HCT116 (cell line): Measurements from ENCODE around the gene GALNT18. TPM values are rescaled to one million over a fixed set of nuclear protein-coding genes. Genes with fewer than 3 reads are reported as not detected.

Experiments
- ATAC-seq: fragments of 200-7000 bp; cut with Tn5 transposase; 2 replicates; pipeline ENCODE4 v1.9.1; 2020; ENCODE audit warnings: mild to moderate bottlenecking, moderate library complexity
- BruUV-seq: library from RNA; stranded (reverse); fragments of 400-500 nt; replicated peaks from 2 replicates; lab custom pipeline; 2021; lab: Mats Ljungman, UMichigan
- CTCF ChIA-PET: fragments of 300-600 bp; sonication (Branson Sonifier 250); formaldehyde crosslinking; loops from one replicate; lab custom pipeline; 2021; ENCODE audit warnings: antibody characterized with exemption; lab: Charles Lee
- POLR2A ChIA-PET: fragments of 300-600, 350-600 bp; sonication (Branson Sonifier 250); formaldehyde crosslinking; loops from one replicate; lab custom pipeline; 2021; ENCODE audit warnings: antibody characterized with exemption; lab: Charles Lee
- RAD21 ChIA-PET, 2 experiments: fragments of 300-600 bp; sonication (Branson Sonifier 250); formaldehyde crosslinking; loops; one replicate each; lab custom pipeline; 2023; ENCODE audit warnings: low total read pairs in 2 of 2; ENCODE audit not compliant: uncharacterized antibody in 2 of 2, unreplicated experiment in 2 of 2, low non-redundant PET in 1 of 2; lab: Charles Lee
- DNase-seq: peaks from one replicate; pipeline ENCODE4 v3.0.0-alpha.2; 2010; ENCODE audit warnings: low read depth, low spot score
- H2AFZ ChIP-seq: fragments of 200-600 bp; shearing (Covaris generic), sonication (generic); 2 replicates; pipeline ENCODE4 v1.6.1; 2017; ENCODE audit warnings: low read depth, mixed run types, mixed read lengths, antibody characterized with exemption, low read length; ENCODE audit not compliant: poor library complexity, severe bottlenecking
- H3K27ac ChIP-seq: 2 replicates; pipeline ENCODE4 v1.5.1; 2012; ENCODE audit warnings: low read depth, low read length
- H3K27me3 ChIP-seq: fragments of 200-600 bp; sonication (generic); 2 replicates; pipeline ENCODE4 v1.6.1; 2016; ENCODE audit warnings: mixed run types, low read length, mixed read lengths; ENCODE audit not compliant: insufficient read depth
- H3K36me3 ChIP-seq, 2 experiments: fragments of 200-500 bp in 1 of 2; fragments of 200-600 bp in 1 of 2; sonication (Bioruptor generic) in 1 of 2; sonication (generic) in 1 of 2; 2 replicates each; pipeline versions ENCODE4 v1.5.1 to v1.6.1; 2014 to 2016; ENCODE audit warnings: low read length in 2 of 2, inconsistent platforms in 1 of 2, mixed read lengths in 1 of 2, mixed run types in 1 of 2; ENCODE audit not compliant: insufficient read depth in 2 of 2, control insufficient read depth in 1 of 2
- H3K4me1 ChIP-seq, 2 experiments: fragments of 200-600 bp in 1 of 2; sonication (generic) in 1 of 2; 2 replicates each; pipeline versions ENCODE4 v1.5.1 to v1.6.1; 2012 to 2017; ENCODE audit warnings: low read length in 2 of 2, inconsistent platforms in 1 of 2, mild to moderate bottlenecking in 1 of 2, mixed read lengths in 1 of 2, mixed run types in 1 of 2, moderate library complexity in 1 of 2; ENCODE audit not compliant: insufficient read depth in 2 of 2, control insufficient read depth in 1 of 2
- H3K4me2 ChIP-seq: fragments of 200-600 bp; sonication (generic); 2 replicates; pipeline ENCODE4 v1.6.1; 2017; ENCODE audit warnings: mixed run types, low read length, mixed read lengths
- H3K4me3 ChIP-seq, 2 experiments: fragments of 200-600 bp in 1 of 2; sonication (generic) in 1 of 2; replicated peaks in 1 of 2; 2 replicates each; pipeline ENCODE4 v1.5.1; 2011 to 2016; ENCODE audit warnings: low read length in 2 of 2, control low read depth in 1 of 2, low read depth in 1 of 2, mild to moderate bottlenecking in 1 of 2, mixed read lengths in 1 of 2, mixed run types in 1 of 2
- H3K79me2 ChIP-seq: fragments of 200-600 bp; sonication (generic); 2 replicates; pipeline ENCODE4 v1.6.1; 2017; ENCODE audit warnings: mild to moderate bottlenecking, mixed run types, low read length, moderate library complexity, mixed read lengths; ENCODE audit not compliant: insufficient read depth
- H3K9ac ChIP-seq: fragments of 200-600 bp; sonication (generic); 2 replicates; pipeline ENCODE4 v1.6.1; 2016; ENCODE audit warnings: low read length, mixed read lengths
- H3K9me2 ChIP-seq: fragments of 200-600 bp; sonication (generic), shearing (Covaris generic); 2 replicates; pipeline ENCODE4 v1.6.1; 2017; ENCODE audit warnings: mixed run types, mild to moderate bottlenecking, moderate library complexity; ENCODE audit not compliant: insufficient read depth
- H3K9me3 ChIP-seq, 2 experiments: fragments of 200-500 bp in 1 of 2; fragments of 200-600 bp in 1 of 2; sonication (Bioruptor generic) in 1 of 2; sonication (generic) in 1 of 2; 2 replicates each; pipeline ENCODE4 v1.6.1; 2014 to 2017; ENCODE audit warnings: low read length in 2 of 2, mixed read lengths in 2 of 2, inconsistent platforms in 1 of 2, low read depth in 1 of 2, mild to moderate bottlenecking in 1 of 2, mixed run types in 1 of 2, moderate library complexity in 1 of 2; ENCODE audit not compliant: control insufficient read depth in 1 of 2, insufficient read depth in 1 of 2
- H4K20me1 ChIP-seq: fragments of 200-600 bp; sonication (generic), shearing (Covaris generic); 2 replicates; pipeline ENCODE4 v1.6.1; 2017; ENCODE audit warnings: mixed run types, mild to moderate bottlenecking, moderate library complexity; ENCODE audit not compliant: insufficient read depth
- CEBPB ChIP-seq: IDR thresholded peaks from 2 replicates; pipeline ENCODE4 v1.6.1; 2012; ENCODE audit warnings: low read depth
- ELF1 ChIP-seq: IDR thresholded peaks from 2 replicates; pipeline ENCODE4 v1.6.1; 2012; ENCODE audit warnings: low read depth, borderline replicate concordance
- FOSL1 ChIP-seq: IDR thresholded peaks from 2 replicates; pipeline ENCODE4 v1.6.1; 2012; ENCODE audit warnings: low read depth
- JUND ChIP-seq: IDR thresholded peaks from 2 replicates; pipeline ENCODE4 v1.6.1; 2012
- SIN3A ChIP-seq: IDR thresholded peaks from 2 replicates; pipeline ENCODE4 v1.6.1; 2012; ENCODE audit warnings: low read depth
- intact Hi-C: fragments of 100-400 bp; cut with micrococcal nuclease; formaldehyde crosslinking; loops from 2 replicates; pipeline ENCODE4 v1.10.0; 2022
- total RNA-seq: library from RNA; stranded (reverse); gene quantifications from one replicate; pipeline ENCODE4 v1.2.1, GENCODE V29; 2021; ENCODE audit not compliant: unreplicated experiment
- TF ChIP-seq, protein P1 (sequence below): IDR thresholded peaks from 2 replicates; pipeline ENCODE4 v1.6.1; 2011; ENCODE audit warnings: mild to moderate bottlenecking, low read length, moderate library complexity; ENCODE audit not compliant: insufficient replicate concordance; ENCODE audit errors: extremely low read depth
- TF ChIP-seq, protein P2 (sequence below), 3 experiments: fragments of 200-600 bp in 1 of 3; sonication (generic) in 1 of 3; IDR thresholded peaks in 2 of 3; conservative IDR thresholded peaks in 1 of 3; 2 replicates each; pipeline ENCODE4 v1.5.1; 2012 to 2017; ENCODE audit warnings: low read depth in 2 of 3, low read length in 2 of 3, antibody characterized with exemption in 1 of 3, borderline replicate concordance in 1 of 3, control low read depth in 1 of 3, mild to moderate bottlenecking in 1 of 3, mixed read lengths in 1 of 3, mixed run types in 1 of 3, moderate library complexity in 1 of 3; ENCODE audit not compliant: insufficient read depth in 1 of 3
- TF ChIP-seq, protein P3 (sequence below): IDR thresholded peaks from 2 replicates; pipeline ENCODE4 v1.6.1; 2012
- TF ChIP-seq, protein P4 (sequence below): IDR thresholded peaks from 2 replicates; pipeline ENCODE4 v1.6.1; 2012; ENCODE audit warnings: low read depth

GALNT18 gene
- total RNA-seq, 1 experiment from 2014 or later = 19.9 TPM

DNA sequence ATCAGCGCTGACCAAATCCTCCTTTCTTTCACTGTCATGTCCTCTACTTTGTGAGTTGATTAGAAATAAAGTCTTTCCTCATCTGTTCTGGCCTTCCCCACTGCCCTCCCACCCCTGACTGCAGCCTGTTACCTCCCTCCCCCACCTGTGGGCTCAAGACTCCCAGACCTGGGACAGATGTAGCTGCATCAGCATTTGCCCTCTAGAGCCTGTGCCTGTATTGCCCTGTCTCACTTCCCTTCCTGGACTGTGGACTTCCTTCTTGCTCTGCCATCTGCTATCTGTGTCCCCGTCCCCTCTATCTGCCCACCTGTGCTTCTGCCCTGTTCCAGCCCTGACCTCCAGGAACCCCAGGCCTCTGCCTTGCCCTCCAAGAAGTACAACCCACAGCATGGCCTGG, 122.5 kb downstream of the GALNT18 start (continued):
- TF ChIP-seq, protein P1, sequence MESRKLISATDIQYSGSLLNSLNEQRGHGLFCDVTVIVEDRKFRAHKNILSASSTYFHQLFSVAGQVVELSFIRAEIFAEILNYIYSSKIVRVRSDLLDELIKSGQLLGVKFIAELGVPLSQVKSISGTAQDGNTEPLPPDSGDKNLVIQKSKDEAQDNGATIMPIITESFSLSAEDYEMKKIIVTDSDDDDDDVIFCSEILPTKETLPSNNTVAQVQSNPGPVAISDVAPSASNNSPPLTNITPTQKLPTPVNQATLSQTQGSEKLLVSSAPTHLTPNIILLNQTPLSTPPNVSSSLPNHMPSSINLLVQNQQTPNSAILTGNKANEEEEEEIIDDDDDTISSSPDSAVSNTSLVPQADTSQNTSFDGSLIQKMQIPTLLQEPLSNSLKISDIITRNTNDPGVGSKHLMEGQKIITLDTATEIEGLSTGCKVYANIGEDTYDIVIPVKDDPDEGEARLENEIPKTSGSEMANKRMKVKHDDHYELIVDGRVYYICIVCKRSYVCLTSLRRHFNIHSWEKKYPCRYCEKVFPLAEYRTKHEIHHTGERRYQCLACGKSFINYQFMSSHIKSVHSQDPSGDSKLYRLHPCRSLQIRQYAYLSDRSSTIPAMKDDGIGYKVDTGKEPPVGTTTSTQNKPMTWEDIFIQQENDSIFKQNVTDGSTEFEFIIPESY = no peak
- TF ChIP-seq, protein P2, sequence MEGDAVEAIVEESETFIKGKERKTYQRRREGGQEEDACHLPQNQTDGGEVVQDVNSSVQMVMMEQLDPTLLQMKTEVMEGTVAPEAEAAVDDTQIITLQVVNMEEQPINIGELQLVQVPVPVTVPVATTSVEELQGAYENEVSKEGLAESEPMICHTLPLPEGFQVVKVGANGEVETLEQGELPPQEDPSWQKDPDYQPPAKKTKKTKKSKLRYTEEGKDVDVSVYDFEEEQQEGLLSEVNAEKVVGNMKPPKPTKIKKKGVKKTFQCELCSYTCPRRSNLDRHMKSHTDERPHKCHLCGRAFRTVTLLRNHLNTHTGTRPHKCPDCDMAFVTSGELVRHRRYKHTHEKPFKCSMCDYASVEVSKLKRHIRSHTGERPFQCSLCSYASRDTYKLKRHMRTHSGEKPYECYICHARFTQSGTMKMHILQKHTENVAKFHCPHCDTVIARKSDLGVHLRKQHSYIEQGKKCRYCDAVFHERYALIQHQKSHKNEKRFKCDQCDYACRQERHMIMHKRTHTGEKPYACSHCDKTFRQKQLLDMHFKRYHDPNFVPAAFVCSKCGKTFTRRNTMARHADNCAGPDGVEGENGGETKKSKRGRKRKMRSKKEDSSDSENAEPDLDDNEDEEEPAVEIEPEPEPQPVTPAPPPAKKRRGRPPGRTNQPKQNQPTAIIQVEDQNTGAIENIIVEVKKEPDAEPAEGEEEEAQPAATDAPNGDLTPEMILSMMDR (IDR thresholded peaks at IDR 0.05 in 2 of 3, conservative IDR thresholded peaks at IDR 0.05 in 1 of 3; ENCODE audit: borderline replicate concordance in 1 of 3, insufficient read depth in 1 of 3, low read depth in 2 of 3, low read length in 2 of 3) = no peak

DNA sequence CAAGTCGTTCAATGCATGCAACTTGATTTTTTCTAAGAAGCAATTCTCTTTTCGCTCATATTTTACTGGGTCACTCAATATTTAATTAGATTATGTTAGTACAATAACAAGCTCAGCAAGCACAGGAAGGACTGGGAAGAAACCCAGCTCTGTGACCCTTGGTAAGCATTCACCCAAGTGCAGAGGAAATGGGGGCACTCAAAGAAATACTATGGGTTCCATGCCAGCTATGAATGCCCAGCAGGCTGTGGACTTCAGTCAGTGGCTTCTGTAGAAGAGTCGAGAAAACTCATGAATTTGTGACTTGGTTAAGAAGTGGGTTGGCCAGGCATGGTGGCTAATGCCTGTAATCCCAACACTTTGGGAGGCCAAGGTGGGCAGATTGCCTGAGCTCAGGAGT, 123.6 kb downstream of the GALNT18 start:
- ChIA-PET RAD21 (no interaction called here), POLR2A (interaction anchor here (0.7 kb wide), 1 partner anchor 210 kb away, joined by 3 read pairs; no protein-coding TSS in a partner anchor)
- BruUV-seq = no TSS peak

More for the DNA sequence above, 123.6 kb downstream of the GALNT18 start:
- H3K9me3 ChIP-seq = no peaks in the 10 kb centered on the region
- no peak overlapping the region for H3K9ac ChIP-seq
- ATAC-seq (no peak), DNase-seq (no peak)
- no peak for TF ChIP-seq CEBPB
- TF ChIP-seq ELF1 = no peak
- TF ChIP-seq, protein P3, sequence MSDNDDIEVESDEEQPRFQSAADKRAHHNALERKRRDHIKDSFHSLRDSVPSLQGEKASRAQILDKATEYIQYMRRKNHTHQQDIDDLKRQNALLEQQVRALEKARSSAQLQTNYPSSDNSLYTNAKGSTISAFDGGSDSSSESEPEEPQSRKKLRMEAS = no peak
- TF ChIP-seq FOSL1 = no peak
- TF ChIP-seq, protein P4, sequence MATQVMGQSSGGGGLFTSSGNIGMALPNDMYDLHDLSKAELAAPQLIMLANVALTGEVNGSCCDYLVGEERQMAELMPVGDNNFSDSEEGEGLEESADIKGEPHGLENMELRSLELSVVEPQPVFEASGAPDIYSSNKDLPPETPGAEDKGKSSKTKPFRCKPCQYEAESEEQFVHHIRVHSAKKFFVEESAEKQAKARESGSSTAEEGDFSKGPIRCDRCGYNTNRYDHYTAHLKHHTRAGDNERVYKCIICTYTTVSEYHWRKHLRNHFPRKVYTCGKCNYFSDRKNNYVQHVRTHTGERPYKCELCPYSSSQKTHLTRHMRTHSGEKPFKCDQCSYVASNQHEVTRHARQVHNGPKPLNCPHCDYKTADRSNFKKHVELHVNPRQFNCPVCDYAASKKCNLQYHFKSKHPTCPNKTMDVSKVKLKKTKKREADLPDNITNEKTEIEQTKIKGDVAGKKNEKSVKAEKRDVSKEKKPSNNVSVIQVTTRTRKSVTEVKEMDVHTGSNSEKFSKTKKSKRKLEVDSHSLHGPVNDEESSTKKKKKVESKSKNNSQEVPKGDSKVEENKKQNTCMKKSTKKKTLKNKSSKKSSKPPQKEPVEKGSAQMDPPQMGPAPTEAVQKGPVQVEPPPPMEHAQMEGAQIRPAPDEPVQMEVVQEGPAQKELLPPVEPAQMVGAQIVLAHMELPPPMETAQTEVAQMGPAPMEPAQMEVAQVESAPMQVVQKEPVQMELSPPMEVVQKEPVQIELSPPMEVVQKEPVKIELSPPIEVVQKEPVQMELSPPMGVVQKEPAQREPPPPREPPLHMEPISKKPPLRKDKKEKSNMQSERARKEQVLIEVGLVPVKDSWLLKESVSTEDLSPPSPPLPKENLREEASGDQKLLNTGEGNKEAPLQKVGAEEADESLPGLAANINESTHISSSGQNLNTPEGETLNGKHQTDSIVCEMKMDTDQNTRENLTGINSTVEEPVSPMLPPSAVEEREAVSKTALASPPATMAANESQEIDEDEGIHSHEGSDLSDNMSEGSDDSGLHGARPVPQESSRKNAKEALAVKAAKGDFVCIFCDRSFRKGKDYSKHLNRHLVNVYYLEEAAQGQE = no peak
- TF ChIP-seq SIN3A = no peak
- no peak for TF ChIP-seq JUND
- no peaks in the 10 kb centered on the region for H3K36me3 ChIP-seq
- no peak overlapping the region for H3K27ac ChIP-seq
- intact Hi-C loops = no loop called here
- no peaks in the 10 kb centered on the region for H3K27me3 ChIP-seq
- H3K9me2 ChIP-seq = no peaks in the 10 kb centered on the region
- H4K20me1 ChIP-seq = no peaks in the 10 kb centered on the region
- H2AFZ ChIP-seq = no peak overlapping the region
- no peaks in the 10 kb centered on the region for H3K4me1 ChIP-seq
- no peak overlapping the region for H3K4me2 ChIP-seq
- CTCF ChIA-PET = no interaction called here
- H3K4me3 ChIP-seq = no peak overlapping the region
- no peaks in the 10 kb centered on the region for H3K79me2 ChIP-seq
